ENCODE results near the gene SUN2. TPM values are rescaled to one million over a fixed set of nuclear protein-coding genes. Genes with fewer than 3 reads are reported as not detected.
A peak's percentile ranks its signal among the peaks of the same experiment; 100 is the strongest.

SUN2 gene
- total RNA-seq, 1 donor from 2014 or later = 40.2 TPM

DNA sequence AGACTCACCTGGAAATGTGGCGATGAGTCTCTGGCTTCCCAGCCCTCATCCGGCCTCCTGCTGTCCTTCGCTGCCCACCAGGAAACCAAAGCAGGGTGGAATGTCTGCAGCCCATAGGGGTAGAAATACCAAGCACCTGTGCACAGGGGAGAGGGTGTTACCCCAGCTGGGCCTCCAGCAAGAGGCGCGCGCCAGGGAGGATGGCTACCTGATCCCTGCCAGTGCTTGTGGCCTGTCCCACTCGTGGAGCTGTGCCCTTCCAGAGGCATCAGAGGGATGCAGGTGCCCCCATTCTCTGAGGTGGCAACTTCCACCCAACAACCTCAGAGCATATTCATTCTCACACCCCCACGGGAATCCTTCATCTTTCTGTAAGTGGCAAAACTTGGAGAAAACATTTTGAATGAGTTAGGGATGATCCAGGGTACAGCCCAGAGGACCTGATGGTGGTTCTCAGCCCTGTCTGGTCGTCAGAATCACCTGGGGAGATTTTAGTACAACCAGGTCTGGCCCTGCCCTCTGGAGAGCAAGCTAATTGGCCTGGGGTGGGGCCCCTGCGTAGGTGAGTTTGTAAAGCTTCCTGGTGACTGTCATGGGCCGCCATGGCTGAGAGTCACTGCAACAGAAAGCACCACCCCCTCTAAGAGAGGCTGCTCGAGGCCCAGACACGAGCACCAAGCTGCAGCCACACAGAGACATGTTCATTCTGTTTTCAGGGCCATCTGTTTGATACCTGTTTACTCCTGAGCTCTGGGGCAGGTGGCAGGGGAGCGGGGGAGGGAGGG is 9.9 kb downstream of the SUN2 start:
- Histone ChIP-seq H3K4me3 (ENCODE audit: low read length in 3 of 3) (no peak overlapping the region), H3K9ac (ENCODE audit: low read depth in 1 of 3, low read length in 3 of 3) (no peak overlapping the region), H3K36me3 (ENCODE audit: control insufficient read depth in 3 of 3, insufficient read depth in 3 of 3, low read length in 3 of 3) (peaks cover 86 to 88% (median 87%) of the 10 kb centered on the region in 3 donors), H3K9me3 (ENCODE audit: control insufficient read depth in 3 of 3, low read length in 3 of 3) (no peaks in the 10 kb centered on the region), H3K27me3 (ENCODE audit: control insufficient read depth in 3 of 3, insufficient read depth in 3 of 3, low read length in 3 of 3) (no peaks in the 10 kb centered on the region), H3K4me1 (ENCODE audit: control insufficient read depth in 3 of 3, insufficient read depth in 3 of 3, low read length in 3 of 3) (peaks cover 6 to 8% (median 8%) of the 10 kb centered on the region in 3 donors), H3K27ac (ENCODE audit: low read depth, low read length) (no peak overlapping the region)

DNA sequence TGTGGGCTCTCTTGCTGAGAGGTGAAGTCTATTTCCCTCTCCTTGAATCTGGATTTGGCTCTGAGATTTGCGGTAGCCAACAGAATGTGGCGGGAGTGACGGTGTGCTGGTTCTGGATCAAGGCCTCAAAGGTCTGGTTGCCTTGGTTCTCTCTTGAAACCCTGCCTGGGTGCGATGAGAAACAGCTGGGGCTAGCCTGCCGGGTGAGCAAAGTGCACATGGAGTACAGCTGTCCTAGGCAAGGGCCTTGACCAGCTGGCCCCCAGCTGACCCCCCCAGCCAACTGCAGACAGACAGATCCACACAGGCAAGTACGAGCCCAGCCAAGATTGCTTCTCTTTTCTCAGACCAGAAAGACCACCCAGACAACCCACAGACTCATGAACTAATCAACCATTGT is 10.8 kb downstream of the SUN2 start:
- Histone ChIP-seq H3K9ac (ENCODE audit: low read depth in 1 of 3, low read length in 3 of 3) (no peak overlapping the region), H3K27ac (ENCODE audit: low read depth, low read length) (no peak overlapping the region), H3K4me3 (ENCODE audit: low read length in 3 of 3) (no peak overlapping the region), H3K4me1 (ENCODE audit: control insufficient read depth in 3 of 3, insufficient read depth in 3 of 3, low read length in 3 of 3) (peaks cover 0 to 9% (median 4%) of the 10 kb centered on the region in 3 donors), H3K9me3 (ENCODE audit: control insufficient read depth in 3 of 3, low read length in 3 of 3) (no peaks in the 10 kb centered on the region), H3K27me3 (ENCODE audit: control insufficient read depth in 3 of 3, insufficient read depth in 3 of 3, low read length in 3 of 3) (no peaks in the 10 kb centered on the region), H3K36me3 (ENCODE audit: control insufficient read depth in 3 of 3, insufficient read depth in 3 of 3, low read length in 3 of 3) (peaks cover 86 to 88% (median 87%) of the 10 kb centered on the region in 3 donors)

DNA sequence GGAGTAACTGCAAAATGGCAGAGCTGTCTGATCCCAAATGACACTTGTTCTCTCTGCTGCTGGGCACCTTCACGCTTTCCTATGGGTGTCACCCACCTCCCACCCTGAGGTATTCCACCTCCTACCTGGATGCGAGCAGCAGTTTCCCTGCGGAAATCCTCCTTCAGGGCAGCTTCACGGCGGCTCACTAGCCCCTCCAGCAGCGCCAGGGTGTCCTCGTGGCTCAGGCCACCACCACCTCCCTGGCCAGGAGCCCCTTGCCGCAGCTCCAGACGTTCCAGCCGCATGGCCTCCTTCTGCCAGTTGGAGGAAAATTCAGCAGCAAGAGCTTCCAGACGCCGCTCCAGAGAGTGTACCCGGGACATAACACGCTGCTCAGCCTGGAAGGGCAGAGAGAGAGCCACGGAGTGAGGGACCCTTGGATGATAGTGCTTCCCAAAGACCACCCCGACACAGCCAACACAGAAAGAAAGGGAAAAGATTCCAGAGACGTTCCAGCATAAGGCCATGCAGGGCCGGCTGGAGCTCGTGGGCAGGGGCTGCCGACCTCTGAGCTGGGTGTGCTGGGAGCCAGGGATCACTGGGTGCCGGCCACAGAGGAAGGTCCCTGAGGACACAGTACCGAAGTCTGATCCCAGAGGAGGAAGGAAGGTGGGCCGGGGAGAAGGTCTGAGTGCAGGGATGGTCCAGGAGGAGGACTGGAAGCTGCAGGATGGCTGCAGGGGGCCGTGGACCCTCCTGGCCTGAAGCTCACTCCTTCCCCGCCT is 13.4 kb downstream of the SUN2 start:
- H3K9ac ChIP-seq (ENCODE audit: low read depth in 1 of 3, low read length in 3 of 3) = no peak overlapping the region
- H3K4me3 ChIP-seq (ENCODE audit: low read length in 3 of 3) = no peak overlapping the region
- H3K27me3 ChIP-seq (ENCODE audit: control insufficient read depth in 3 of 3, insufficient read depth in 3 of 3, low read length in 3 of 3) = no peaks in the 10 kb centered on the region
- H3K4me1 ChIP-seq (ENCODE audit: control insufficient read depth in 3 of 3, insufficient read depth in 3 of 3, low read length in 3 of 3) = peaks cover 9 to 22% (median 16%) of the 10 kb centered on the region in 3 donors
- H3K36me3 ChIP-seq (ENCODE audit: control insufficient read depth in 3 of 3, insufficient read depth in 3 of 3, low read length in 3 of 3) = peaks cover 88 to 92% (median 89%) of the 10 kb centered on the region in 3 donors
- H3K9me3 ChIP-seq (ENCODE audit: control insufficient read depth in 3 of 3, low read length in 3 of 3) = no peaks in the 10 kb centered on the region
- H3K27ac ChIP-seq (ENCODE audit: low read depth, low read length) = no peak overlapping the region

DNA sequence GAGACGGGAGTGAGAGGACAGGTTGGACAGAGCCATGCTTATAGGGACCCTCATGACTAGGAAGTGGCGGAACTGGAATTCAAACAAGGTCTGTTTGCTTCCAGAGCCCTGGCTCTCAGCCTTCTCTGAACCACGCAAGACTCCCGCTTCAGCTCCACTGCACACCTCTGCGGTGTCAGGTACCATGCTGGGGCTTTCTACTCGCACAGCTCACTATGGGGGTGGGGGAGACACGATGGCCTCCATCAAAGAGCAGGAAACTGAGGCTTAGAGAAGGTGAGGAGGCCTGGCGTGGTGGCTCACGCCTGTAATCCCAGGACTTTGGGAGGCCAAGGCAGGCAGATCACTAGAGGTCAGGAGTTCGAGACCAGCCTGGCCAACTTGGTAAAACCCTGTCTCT is 14.2 kb downstream of the SUN2 start:
- Histone ChIP-seq H3K4me1 (ENCODE audit: control insufficient read depth in 3 of 3, insufficient read depth in 3 of 3, low read length in 3 of 3) (peaks cover 9 to 22% (median 16%) of the 10 kb centered on the region in 3 donors), H3K36me3 (ENCODE audit: control insufficient read depth in 3 of 3, insufficient read depth in 3 of 3, low read length in 3 of 3) (peaks cover 93 to 97% (median 97%) of the 10 kb centered on the region in 3 donors), H3K4me3 (ENCODE audit: low read length in 3 of 3) (no peak overlapping the region), H3K9me3 (ENCODE audit: control insufficient read depth in 3 of 3, low read length in 3 of 3) (no peaks in the 10 kb centered on the region), H3K9ac (ENCODE audit: low read depth in 1 of 3, low read length in 3 of 3) (no peak overlapping the region), H3K27me3 (ENCODE audit: control insufficient read depth in 3 of 3, insufficient read depth in 3 of 3, low read length in 3 of 3) (no peaks in the 10 kb centered on the region), H3K27ac (ENCODE audit: low read depth, low read length) (no peak overlapping the region)

DNA sequence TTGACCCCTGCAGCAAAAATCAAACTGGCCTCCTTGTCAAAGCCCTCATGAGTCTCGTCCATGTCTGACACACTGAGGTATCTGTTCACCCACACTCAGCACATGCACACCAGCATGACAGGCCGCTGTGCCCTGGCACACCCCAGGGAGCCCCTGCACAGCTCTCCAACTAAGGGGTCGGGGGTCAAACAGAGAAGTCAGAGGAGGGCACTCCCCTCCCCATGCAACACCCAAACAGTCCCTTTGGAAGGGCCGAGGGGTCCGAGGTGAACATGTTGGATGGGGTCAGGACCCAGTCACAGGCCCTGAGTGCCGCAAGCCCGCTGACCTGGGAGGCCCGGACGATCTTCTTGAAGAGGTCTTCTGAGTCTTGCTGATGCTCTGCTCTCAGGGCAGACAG is 14.6 kb downstream of the SUN2 start:
- H3K27ac ChIP-seq (ENCODE audit: low read depth, low read length) = no peak overlapping the region
- no peaks in the 10 kb centered on the region for H3K9me3 ChIP-seq (ENCODE audit: control insufficient read depth in 3 of 3, low read length in 3 of 3)
- H3K36me3 ChIP-seq (ENCODE audit: control insufficient read depth in 3 of 3, insufficient read depth in 3 of 3, low read length in 3 of 3) = peaks cover 94 to 97% (median 96%) of the 10 kb centered on the region in 3 donors
- H3K27me3 ChIP-seq (ENCODE audit: control insufficient read depth in 3 of 3, insufficient read depth in 3 of 3, low read length in 3 of 3) = no peaks in the 10 kb centered on the region
- peaks cover 9 to 22% (median 17%) of the 10 kb centered on the region in 3 donors for H3K4me1 ChIP-seq (ENCODE audit: control insufficient read depth in 3 of 3, insufficient read depth in 3 of 3, low read length in 3 of 3)
- H3K4me3 ChIP-seq (ENCODE audit: low read length in 3 of 3) = no peak overlapping the region
- H3K9ac ChIP-seq (ENCODE audit: low read depth in 1 of 3, low read length in 3 of 3) = no peak overlapping the region

DNA sequence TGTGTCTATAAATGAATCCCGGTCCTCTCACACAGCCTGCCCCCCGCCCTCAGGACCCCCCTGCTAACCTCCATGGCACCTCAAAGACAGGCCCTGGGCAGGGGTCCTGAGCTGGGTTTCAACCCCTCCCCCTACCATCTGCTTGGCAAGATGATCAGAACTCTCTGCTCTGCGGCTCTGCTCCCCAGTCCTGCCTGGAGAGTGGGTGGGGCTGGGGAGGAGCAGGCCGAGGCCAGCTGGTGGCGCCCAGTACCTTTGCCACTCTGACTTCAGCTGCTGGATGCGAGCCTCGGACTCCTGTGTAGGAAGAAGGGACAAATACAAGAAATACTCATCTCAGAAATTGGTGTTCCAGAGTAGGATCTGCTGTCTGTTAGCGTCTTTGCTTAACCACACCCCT is 15.0 kb downstream of the SUN2 start:
- Histone ChIP-seq H3K27ac (ENCODE audit: low read depth, low read length) (no peak overlapping the region), H3K9ac (ENCODE audit: low read depth in 1 of 3, low read length in 3 of 3) (no peak overlapping the region), H3K27me3 (ENCODE audit: control insufficient read depth in 3 of 3, insufficient read depth in 3 of 3, low read length in 3 of 3) (no peaks in the 10 kb centered on the region), H3K4me3 (ENCODE audit: low read length in 3 of 3) (no peak overlapping the region), H3K9me3 (ENCODE audit: control insufficient read depth in 3 of 3, low read length in 3 of 3) (no peaks in the 10 kb centered on the region), H3K36me3 (ENCODE audit: control insufficient read depth in 3 of 3, insufficient read depth in 3 of 3, low read length in 3 of 3) (peaks cover 94 to 97% (median 96%) of the 10 kb centered on the region in 3 donors), H3K4me1 (ENCODE audit: control insufficient read depth in 3 of 3, insufficient read depth in 3 of 3, low read length in 3 of 3) (peaks cover 9 to 24% (median 21%) of the 10 kb centered on the region in 3 donors)

DNA sequence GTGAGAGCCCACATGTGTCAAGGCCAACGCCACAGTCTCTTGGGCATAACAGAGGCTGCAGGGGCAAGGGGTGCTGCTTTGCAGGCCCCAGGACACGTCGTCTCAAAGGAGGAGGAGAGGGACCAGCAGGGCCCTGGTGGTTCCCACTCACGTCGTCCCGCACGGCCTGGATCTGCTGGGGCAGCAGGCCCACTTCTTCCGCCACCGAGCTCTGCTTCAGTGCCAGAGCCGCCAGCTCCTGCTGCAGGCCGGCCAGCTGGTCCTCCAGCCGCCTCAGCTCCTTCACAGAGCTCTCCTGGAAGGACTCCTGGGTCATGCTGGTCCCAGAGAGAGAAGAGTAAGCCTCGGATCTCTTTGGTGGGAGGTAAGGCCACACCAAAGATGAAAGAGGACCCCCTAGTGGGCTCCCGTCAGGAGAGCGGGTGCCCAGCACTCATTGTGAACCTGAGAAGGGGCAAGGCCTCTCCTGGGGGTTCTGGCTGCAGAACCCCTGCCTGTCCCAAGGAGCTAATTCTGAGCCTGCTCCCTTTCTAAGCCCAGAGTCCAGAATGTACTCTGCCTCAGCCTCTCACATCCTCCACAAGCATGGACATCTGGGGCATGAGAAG is 15.6 kb downstream of the SUN2 start:
- Histone ChIP-seq H3K4me3 (ENCODE audit: low read length in 3 of 3) (no peak overlapping the region), H3K36me3 (ENCODE audit: control insufficient read depth in 3 of 3, insufficient read depth in 3 of 3, low read length in 3 of 3) (peaks cover 94 to 97% (median 96%) of the 10 kb centered on the region in 3 donors), H3K9me3 (ENCODE audit: control insufficient read depth in 3 of 3, low read length in 3 of 3) (no peaks in the 10 kb centered on the region), H3K27me3 (ENCODE audit: control insufficient read depth in 3 of 3, insufficient read depth in 3 of 3, low read length in 3 of 3) (no peaks in the 10 kb centered on the region), H3K9ac (ENCODE audit: low read depth in 1 of 3, low read length in 3 of 3) (peak overlapping the region in 1 of 3 donors; percentile 45), H3K27ac (ENCODE audit: low read depth, low read length) (no peak overlapping the region), H3K4me1 (ENCODE audit: control insufficient read depth in 3 of 3, insufficient read depth in 3 of 3, low read length in 3 of 3) (peaks cover 9 to 29% (median 26%) of the 10 kb centered on the region in 3 donors)

DNA sequence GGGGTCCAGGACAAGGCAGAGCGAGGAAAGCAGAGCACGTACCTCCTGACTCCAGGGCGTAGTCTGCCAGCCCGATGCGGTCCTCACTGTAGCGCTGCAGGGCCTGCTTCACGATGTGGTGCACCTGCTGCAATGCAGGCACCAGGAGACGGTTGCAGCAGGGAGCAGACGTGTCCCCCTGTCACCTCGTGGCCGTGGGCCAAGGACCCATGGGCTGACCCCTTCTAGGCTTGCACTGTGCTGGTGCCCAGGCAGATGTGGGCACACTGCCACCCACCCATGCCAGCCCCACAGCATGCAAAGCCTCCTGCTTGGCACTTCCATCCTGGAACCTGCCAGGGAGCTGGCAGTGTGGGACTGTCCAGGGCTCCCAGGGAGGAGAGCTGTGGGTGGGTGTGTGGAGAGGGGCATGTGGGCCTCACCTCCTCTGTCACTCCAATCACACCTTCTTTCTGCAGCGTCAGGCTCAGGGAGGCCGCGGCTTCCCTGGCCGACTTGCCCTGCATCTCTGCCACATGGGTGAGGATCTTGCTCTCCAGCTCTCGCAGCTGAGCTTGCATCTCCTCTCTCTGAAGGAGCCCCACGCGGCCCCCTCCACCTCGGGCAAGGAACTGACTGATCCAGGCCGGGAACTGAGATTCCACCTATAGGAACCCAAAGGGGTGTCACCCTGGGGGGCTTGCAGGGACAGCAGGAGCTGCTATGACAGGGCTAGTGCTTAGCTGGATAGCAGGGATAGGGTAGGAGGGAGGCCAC is 16.3 kb downstream of the SUN2 start:
- Histone ChIP-seq H3K27ac (ENCODE audit: low read depth, low read length) (no peak overlapping the region), H3K9ac (ENCODE audit: low read depth in 1 of 3, low read length in 3 of 3) (peak overlapping the region in 2 of 3 donors; percentile 28 to 40), H3K36me3 (ENCODE audit: control insufficient read depth in 3 of 3, insufficient read depth in 3 of 3, low read length in 3 of 3) (peaks cover 89 to 91% (median 90%) of the 10 kb centered on the region in 3 donors), H3K4me1 (ENCODE audit: control insufficient read depth in 3 of 3, insufficient read depth in 3 of 3, low read length in 3 of 3) (peaks cover 12 to 36% (median 34%) of the 10 kb centered on the region in 3 donors), H3K4me3 (ENCODE audit: low read length in 3 of 3) (no peak overlapping the region), H3K27me3 (ENCODE audit: control insufficient read depth in 3 of 3, insufficient read depth in 3 of 3, low read length in 3 of 3) (no peaks in the 10 kb centered on the region), H3K9me3 (ENCODE audit: control insufficient read depth in 3 of 3, low read length in 3 of 3) (no peaks in the 10 kb centered on the region)

DNA sequence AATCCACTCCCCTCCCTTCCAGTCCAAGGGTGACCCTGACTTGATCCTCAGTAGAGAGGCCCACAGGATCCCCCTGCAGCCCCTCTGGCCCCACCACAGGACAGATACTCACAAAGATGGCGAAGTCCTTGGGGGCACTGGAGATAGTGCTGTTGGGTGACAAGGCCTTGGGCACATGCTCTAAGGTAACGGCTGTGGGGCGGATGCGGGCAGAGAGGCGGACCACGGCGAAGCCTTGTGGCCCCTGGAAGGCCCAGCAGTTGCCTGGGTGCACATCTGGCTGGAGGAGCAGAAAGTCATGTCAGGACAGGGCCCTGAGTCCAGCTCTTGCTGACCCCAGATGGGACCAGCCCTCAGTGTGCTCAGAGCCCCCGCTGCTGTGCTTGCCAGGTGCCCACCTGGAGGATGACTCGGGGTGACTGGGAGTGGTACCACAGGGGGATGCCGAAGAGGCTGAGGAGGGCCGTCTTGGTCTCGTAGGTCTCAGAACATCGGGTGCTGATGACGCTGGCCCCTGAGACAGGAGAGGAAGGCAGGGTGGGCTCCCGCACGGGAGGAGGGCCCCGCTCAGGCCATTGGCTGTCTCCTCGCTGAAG is 17.2 kb downstream of the SUN2 start:
- no peaks in the 10 kb centered on the region for H3K9me3 ChIP-seq (ENCODE audit: control insufficient read depth in 3 of 3, low read length in 3 of 3)
- H3K4me3 ChIP-seq (ENCODE audit: low read length in 3 of 3) = no peak overlapping the region
- H3K36me3 ChIP-seq (ENCODE audit: control insufficient read depth in 3 of 3, insufficient read depth in 3 of 3, low read length in 3 of 3) = peaks cover 82 to 84% (median 83%) of the 10 kb centered on the region in 3 donors
- H3K9ac ChIP-seq (ENCODE audit: low read depth in 1 of 3, low read length in 3 of 3) = peak overlapping the region in 1 of 3 donors; percentile 16
- H3K4me1 ChIP-seq (ENCODE audit: control insufficient read depth in 3 of 3, insufficient read depth in 3 of 3, low read length in 3 of 3) = peaks cover 21 to 45% (median 43%) of the 10 kb centered on the region in 3 donors
- H3K27ac ChIP-seq (ENCODE audit: low read depth, low read length) = no peak overlapping the region
- H3K27me3 ChIP-seq (ENCODE audit: control insufficient read depth in 3 of 3, insufficient read depth in 3 of 3, low read length in 3 of 3) = no peaks in the 10 kb centered on the region
